H9 (cell line): ENCODE data around the gene SNRPD3. TPM values are rescaled to one million over a fixed set of nuclear protein-coding genes. Genes with fewer than 3 reads are reported as not detected.

Experiments used
- DNase-seq: peaks from one replicate; pipeline ENCODE4 v3.0.0-alpha.2; 2017
- H2AFZ ChIP-seq: one replicate; pipeline ENCODE4 v1.6.1; 2013; ENCODE audit warnings: mild to moderate bottlenecking, low read length, control low read depth, moderate library complexity
- H2AK5ac ChIP-seq: 2 replicates; pipeline ENCODE4 v1.6.1; 2013; ENCODE audit warnings: low read length, control low read depth, mixed read lengths; ENCODE audit not compliant: insufficient read length
- H2BK120ac ChIP-seq: one replicate; pipeline ENCODE4 v1.6.1; 2013; ENCODE audit warnings: low read depth, mild to moderate bottlenecking, low read length, control low read depth, inconsistent platforms; ENCODE audit not compliant: poor library complexity, severe bottlenecking
- H2BK12ac ChIP-seq: 2 replicates; pipeline ENCODE4 v1.6.1; 2013; ENCODE audit warnings: low read length, control low read depth, mixed read lengths, low read depth; ENCODE audit not compliant: insufficient read length
- H2BK15ac ChIP-seq: 2 replicates; pipeline ENCODE4 v1.6.1; 2013; ENCODE audit warnings: low read depth, low read length, control low read depth
- H2BK20ac ChIP-seq: one replicate; pipeline ENCODE4 v1.6.1; 2013; ENCODE audit warnings: low read depth, mild to moderate bottlenecking, low read length, control low read depth, inconsistent platforms; ENCODE audit not compliant: poor library complexity, severe bottlenecking
- H2BK5ac ChIP-seq: 2 replicates; pipeline ENCODE4 v1.6.1; 2013; ENCODE audit warnings: low read length, control low read depth, mixed read lengths; ENCODE audit not compliant: insufficient read length
- H3K14ac ChIP-seq: 2 replicates; pipeline ENCODE4 v1.6.1; 2013; ENCODE audit warnings: low read length, control low read depth; ENCODE audit not compliant: insufficient read depth
- H3K18ac ChIP-seq: 2 replicates; pipeline ENCODE4 v1.6.1; 2013; ENCODE audit warnings: low read depth, mild to moderate bottlenecking, mixed read lengths, low read length, control low read depth; ENCODE audit not compliant: insufficient read length
- H3K23ac ChIP-seq: 2 replicates; pipeline ENCODE4 v1.6.1; 2013; ENCODE audit warnings: low read length, control low read depth, mixed read lengths, low read depth; ENCODE audit not compliant: insufficient read length
- H3K23me2 ChIP-seq: 2 replicates; pipeline ENCODE4 v1.6.1; 2013; ENCODE audit warnings: low read depth, mild to moderate bottlenecking, mixed read lengths, low read length, control low read depth; ENCODE audit not compliant: insufficient read length, poor library complexity, severe bottlenecking
- H3K27ac ChIP-seq: 2 replicates; pipeline ENCODE4 v1.5.1; 2013; ENCODE audit warnings: low read length, control low read depth, mixed read lengths, low read depth; ENCODE audit not compliant: insufficient read length
- H3K27me3 ChIP-seq: 2 replicates; pipeline ENCODE4 v1.6.1; 2013; ENCODE audit warnings: low read length, control low read depth, inconsistent platforms; ENCODE audit not compliant: insufficient read depth
- H3K4ac ChIP-seq: 2 replicates; pipeline ENCODE4 v1.6.1; 2013; ENCODE audit warnings: low read depth, mild to moderate bottlenecking, control low read depth, inconsistent platforms, low read length, moderate library complexity
- H3K4me1 ChIP-seq: 2 replicates; pipeline ENCODE4 v1.6.1; 2013; ENCODE audit warnings: low read length, control low read depth, inconsistent platforms; ENCODE audit not compliant: insufficient read depth
- H3K4me2 ChIP-seq: 2 replicates; pipeline ENCODE4 v1.6.1; 2013; ENCODE audit warnings: low read length, control low read depth, mixed read lengths; ENCODE audit not compliant: insufficient read length, insufficient read depth
- H3K56ac ChIP-seq: 2 replicates; pipeline ENCODE4 v1.6.1; 2013; ENCODE audit warnings: low read depth, mild to moderate bottlenecking, mixed read lengths, low read length, control low read depth; ENCODE audit not compliant: insufficient read length
- H3K79me1 ChIP-seq: 2 replicates; pipeline ENCODE4 v1.6.1; 2013; ENCODE audit warnings: low read depth, mild to moderate bottlenecking, moderate library complexity, low read length, control low read depth, inconsistent platforms; ENCODE audit not compliant: insufficient read depth, poor library complexity, severe bottlenecking
- H3K79me2 ChIP-seq: 2 replicates; pipeline ENCODE4 v1.6.1; 2013; ENCODE audit warnings: low read length, control low read depth, inconsistent platforms; ENCODE audit not compliant: insufficient read depth
- H3K9ac ChIP-seq: 2 replicates; pipeline ENCODE4 v1.6.1; 2013; ENCODE audit warnings: low read length, control low read depth, mixed read lengths; ENCODE audit not compliant: insufficient read length; ENCODE audit errors: extremely low read depth
- H3K9me3 ChIP-seq: one replicate; pipeline ENCODE4 v1.6.1; 2013; ENCODE audit warnings: low read depth, low read length, inconsistent platforms; ENCODE audit not compliant: control insufficient read depth
- H3T11ph ChIP-seq: one replicate; pipeline ENCODE4 v1.6.1; 2013; ENCODE audit warnings: mild to moderate bottlenecking, low read length, control low read depth, inconsistent platforms
- H4K20me1 ChIP-seq: one replicate; pipeline ENCODE4 v1.6.1; 2013; ENCODE audit not compliant: control insufficient read depth, insufficient read length, insufficient read depth
- H4K5ac ChIP-seq: 2 replicates; pipeline ENCODE4 v1.6.1; 2013; ENCODE audit warnings: low read depth, mild to moderate bottlenecking, mixed read lengths, low read length, control low read depth; ENCODE audit not compliant: insufficient read length
- H4K8ac ChIP-seq: replicated peaks from 2 replicates; pipeline ENCODE4 v1.6.1; 2013; ENCODE audit warnings: low read length, control low read depth, mixed read lengths, low read depth; ENCODE audit not compliant: insufficient read length
- H4K91ac ChIP-seq: 2 replicates; pipeline ENCODE4 v1.6.1; 2013; ENCODE audit warnings: low read depth, mild to moderate bottlenecking, moderate library complexity, mixed read lengths, low read length, control low read depth; ENCODE audit not compliant: insufficient read length
- H3K27ac Mint-ChIP-seq, 3 experiments: 2 replicates in 2 of 3; 3 replicates in 1 of 3; pipeline ENCODE4 v1.8.0; 2020 to 2021; ENCODE audit warnings: mixed read lengths in 3 of 3, mild to moderate bottlenecking in 1 of 3, moderate library complexity in 1 of 3
- H3K27me3 Mint-ChIP-seq: 2 replicates; pipeline ENCODE4 v1.8.0; 2021; ENCODE audit warnings: low read depth, mild to moderate bottlenecking, moderate library complexity, mixed read lengths
- H3K36me3 Mint-ChIP-seq, 3 experiments: 2 replicates in 2 of 3; 3 replicates in 1 of 3; pipeline ENCODE4 v1.8.0; 2020 to 2021; ENCODE audit warnings: low read depth in 3 of 3, mixed read lengths in 3 of 3; ENCODE audit not compliant: insufficient read depth in 1 of 3
- H3K4me1 Mint-ChIP-seq, 2 experiments: 2 replicates each; pipeline ENCODE4 v1.8.0; 2020; ENCODE audit warnings: mixed read lengths in 2 of 2
- H3K4me3 Mint-ChIP-seq, 2 experiments: 2 replicates in 1 of 2; 3 replicates in 1 of 2; pipeline ENCODE4 v1.8.0; 2020 to 2021; ENCODE audit warnings: mild to moderate bottlenecking in 2 of 2, mixed read lengths in 2 of 2, moderate library complexity in 1 of 2
- H3K9me3 Mint-ChIP-seq, 2 experiments: 2 replicates in 1 of 2; 3 replicates in 1 of 2; pipeline ENCODE4 v1.8.0; 2020; ENCODE audit warnings: mild to moderate bottlenecking in 2 of 2, mixed read lengths in 2 of 2, moderate library complexity in 1 of 2
- CTCF ChIP-seq: fragments of 200-600 bp; sonication (generic); conservative IDR thresholded peaks from 3 replicates; pipeline ENCODE4 v1.8.0; 2021; ENCODE audit warnings: antibody characterized with exemption, mild to moderate bottlenecking
- WGBS: extraction: QIAGEN DNeasy Blood & Tissue Kit; methylation state at CpG from one replicate; pipeline ENCODE4 v1.1.7; 2013; ENCODE audit warnings: missing lambda C conversion rate, low lambda C conversion rate, mixed read lengths; ENCODE audit not compliant: insufficient read length; ENCODE audit errors: extremely low coverage; 5-methylcytosine and 5-hydroxymethylcytosine counted together
- total RNA-seq: library from RNA; stranded (reverse); gene quantifications from 2 replicates; pipeline ENCODE4 v1.2.1, GENCODE V29; 2021

The SNRPD3 gene
- total RNA-seq, 1 experiment from 2014 or later = 212 TPM

- no peak overlapping the region for H3K27ac ChIP-seq
- no CpG with 5 or more reads among the region's 13 CpGs for WGBS
- H4K8ac ChIP-seq = no peak overlapping the region
- no peak overlapping the region for H3K23ac ChIP-seq
- H3K4ac ChIP-seq = no peak overlapping the region
- H3K27ac Mint-ChIP-seq = no peak overlapping the region
- no peaks in the 10 kb centered on the region for H3K23me2 ChIP-seq
- no peak for DNase-seq
- H2BK12ac ChIP-seq = no peak overlapping the region
- no peak overlapping the region for H4K5ac ChIP-seq
- H2AK5ac ChIP-seq = no peak overlapping the region
- no peaks in the 10 kb centered on the region for H3K9me3 Mint-ChIP-seq
- no peaks in the 10 kb centered on the region for H3K4me1 ChIP-seq
- H3K27me3 Mint-ChIP-seq = no peaks in the 10 kb centered on the region; the same call in 1 of the 2 replicates
- no peak overlapping the region for H3K9ac ChIP-seq
- peaks cover 0 to 8% (median 7%) of the 10 kb centered on the region in 3 experiments; a peak in 3 of 7 replicates for H3K36me3 Mint-ChIP-seq
- no peak overlapping the region for H3T11ph ChIP-seq
- H4K20me1 ChIP-seq = no peaks in the 10 kb centered on the region
- H3K79me2 ChIP-seq = no peaks in the 10 kb centered on the region
- no peaks in the 10 kb centered on the region for H3K79me1 ChIP-seq
- no peak for TF ChIP-seq CTCF
- no peak overlapping the region for H2AFZ ChIP-seq
- H3K9me3 ChIP-seq = no peaks in the 10 kb centered on the region
- H3K56ac ChIP-seq = no peak overlapping the region
- no peaks in the 10 kb centered on the region for H3K27me3 ChIP-seq
- H3K14ac ChIP-seq = no peak overlapping the region
- H4K91ac ChIP-seq = no peak overlapping the region
- no peak overlapping the region for H3K18ac ChIP-seq
- H2BK15ac ChIP-seq = no peak overlapping the region
- H2BK120ac ChIP-seq = no peak overlapping the region
- no peak overlapping the region for H3K4me3 Mint-ChIP-seq
- no peak overlapping the region for H3K4me2 ChIP-seq
- no peak overlapping the region for H2BK20ac ChIP-seq
- H3K4me1 Mint-ChIP-seq = peaks cover 5 to 10% of the 10 kb centered on the region in 2 experiments
- no peak overlapping the region for H2BK5ac ChIP-seq
Measured at GRCh38 chr22:24588381-24588756, 32.6 kb downstream of the SNRPD3 start.
